Ovary (tissue), 9 donors: Measurements from ENCODE around the gene ARHGEF6. TPM values are rescaled to one million over a fixed set of nuclear protein-coding genes. Genes with fewer than 3 reads are reported as not detected.

Experiments
- DNase-seq, 5 donors: peaks; one replicate each; pipeline ENCODE4 v3.0.0-alpha.2; 2019 to 2020
- H3K27ac ChIP-seq, 2 donors: fragments of 200-600 bp; one replicate each; pipeline versions ENCODE4 v1.5.1 to v1.8.0; 2019 to 2022
- H3K27me3 ChIP-seq: fragments of 200-600 bp; one replicate; pipeline ENCODE4 v1.8.0; 2022
- H3K36me3 ChIP-seq: fragments of 200-600 bp; sonication (generic); one replicate; pipeline ENCODE4 v1.5.1; 2019
- H3K4me1 ChIP-seq: one replicate; pipeline ENCODE4 v1.8.1; 2013; ENCODE audit warnings: mild to moderate bottlenecking, moderate library complexity; ENCODE audit not compliant: insufficient read depth
- H3K4me3 ChIP-seq: fragments of 200-600 bp; sonication (generic); one replicate; pipeline ENCODE4 v1.5.1; 2017
- H3K9me3 ChIP-seq, 2 donors: fragments of 200-600 bp in 1 of 2; sonication (generic) in 1 of 2; one replicate each; pipeline versions ENCODE4 v1.5.1 to v1.8.1; 2013 to 2019; ENCODE audit warnings: mild to moderate bottlenecking in 1 of 2, moderate library complexity in 1 of 2
- EP300 ChIP-seq: sonication (generic); formaldehyde crosslinking; IDR thresholded peaks from one replicate; pipeline ENCODE4 v1.6.1; 2017; ENCODE audit warnings: antibody characterized with exemption
- POLR2A ChIP-seq: fragments of 450-650 bp; IDR thresholded peaks from one replicate; pipeline ENCODE4 v1.6.1; 2017; ENCODE audit warnings: antibody characterized with exemption, mild to moderate bottlenecking, moderate library complexity
- WGBS, 3 donors: extraction: QIAGEN DNeasy Blood & Tissue Kit in 1 of 3; methylation state at CpG; one replicate each; pipeline versions ENCODE4 v1.1.5 to v1.1.7; 2013 to 2017; 5-methylcytosine and 5-hydroxymethylcytosine counted together
- intact Hi-C, 4 donors: fragments of 100-400 bp; cut with DNase I; formaldehyde crosslinking; loops; one replicate each; pipeline versions ENCODE4 v1.11.0 to v1.15.1; 2022 to 2023
- polyA plus RNA-seq, 2 donors: library from polyadenylated mRNA; stranded (reverse); fragments of 200-250 nt in 1 of 2; fragments of 350-450 nt in 1 of 2; fragmentation: Illumina TruSeq in 1 of 2; extraction: RNeasy Lipid Tissue Mini Kit (QIAGEN cat#74804) in 1 of 2; gene quantifications; one replicate each; pipeline ENCODE4 v1.2.3, GENCODE V29; 2013 to 2014
- total RNA-seq, 7 donors: library from RNA; depleted of rRNA in 2 of 7; stranded (reverse); fragments of >200 nt in 2 of 7; fragmentation: NEBNext Ultra II Directional in 3 of 7; extraction: Animal tissue kit (Norgen Biotek cat#: 25700) in 3 of 7; gene quantifications; one replicate each; pipeline versions ENCODE4 v1.1.0 to v1.2.4, GENCODE V29; 2016 to 2023
- TF ChIP-seq, protein P1 (sequence below), 3 donors: fragments of 450-650 bp in 2 of 3; fragments of 200-600 bp in 1 of 3; IDR thresholded peaks; one replicate each; pipeline versions ENCODE4 v1.5.1 to v1.8.0; 2016 to 2022; ENCODE audit warnings: antibody characterized with exemption in 3 of 3, mild to moderate bottlenecking in 1 of 3
- donor health status: DM: no; HTN: no; CAD: no; lungs with moderate emphysema.
- donor health status: DM: no; HTN: no; CAD: no.
- donor health status: Bipolar disorder and iron deficiency.
- donor health status: DM: yes; HTN: yes; CAD: no.
- donor health status: DM: no; HTN: no; CAD: no.
- donor health status: DM: yes; HTN: yes; CAD: no.

The ARHGEF6 gene
- total and polyA plus RNA-seq, 9 donors: 9.5 to 37.9 (median 20.8) TPM

DNA sequence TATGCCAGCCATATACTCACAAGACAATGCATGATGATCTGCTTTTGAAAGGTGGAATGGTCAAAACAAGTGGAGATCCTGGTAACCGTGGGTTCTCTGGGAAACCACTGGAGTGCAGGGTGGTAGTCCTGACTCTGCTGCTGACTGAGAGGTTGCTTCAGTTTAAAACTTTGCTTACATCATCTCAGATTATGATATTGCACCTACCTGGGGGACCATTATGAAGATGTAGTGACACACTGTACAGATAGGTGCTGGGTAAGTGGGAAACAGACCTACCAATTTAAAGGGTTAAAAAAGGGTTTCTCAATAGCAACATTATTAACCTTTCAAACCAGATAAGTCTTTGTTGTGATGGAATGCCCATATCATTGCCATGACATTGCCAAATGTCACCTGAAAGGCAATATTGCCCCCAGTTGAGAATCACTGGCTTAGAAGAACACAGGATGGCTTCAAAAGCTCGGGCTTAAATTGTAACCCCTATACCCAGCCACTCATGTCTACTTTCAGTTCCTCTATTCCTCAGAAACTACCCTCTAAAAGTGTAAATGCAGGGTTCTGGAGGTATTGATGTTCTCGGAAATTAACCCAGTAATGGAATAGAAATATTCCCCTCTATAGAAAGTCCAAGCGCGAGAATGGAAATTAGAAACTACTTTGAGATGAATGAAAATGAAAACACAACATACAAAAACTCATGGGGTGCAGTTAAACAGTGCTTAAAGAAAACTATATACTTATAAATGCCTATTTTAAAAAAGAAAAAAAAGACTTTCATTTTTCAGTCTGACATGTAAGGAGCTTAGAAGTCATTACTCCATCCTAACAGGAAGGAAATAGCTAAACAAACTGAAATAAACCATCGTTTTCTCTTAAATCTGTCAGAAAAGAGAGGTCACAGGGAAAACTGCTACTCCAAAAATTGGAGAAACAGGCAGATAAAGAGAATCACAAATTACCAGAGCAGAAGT, 65.8 kb downstream of the ARHGEF6 start:
- H3K27ac ChIP-seq: no peak overlapping the region
- no peaks in the 10 kb centered on the region for H3K36me3 ChIP-seq
- 67 to 70% (median 69%) methylated on average over 6 of the region's 6 CpGs for WGBS, 3 donors
- no peak overlapping the region for H3K4me3 ChIP-seq
- no peak for DNase-seq
- intact Hi-C loops: loop anchor here in 1 of 4 donors (10.0 kb wide), 1 partner anchor 210 kb away; no protein-coding TSS in a partner anchor
- H3K4me1 ChIP-seq: no peaks in the 10 kb centered on the region
- no peak for TF ChIP-seq POLR2A
- TF ChIP-seq, protein P1, sequence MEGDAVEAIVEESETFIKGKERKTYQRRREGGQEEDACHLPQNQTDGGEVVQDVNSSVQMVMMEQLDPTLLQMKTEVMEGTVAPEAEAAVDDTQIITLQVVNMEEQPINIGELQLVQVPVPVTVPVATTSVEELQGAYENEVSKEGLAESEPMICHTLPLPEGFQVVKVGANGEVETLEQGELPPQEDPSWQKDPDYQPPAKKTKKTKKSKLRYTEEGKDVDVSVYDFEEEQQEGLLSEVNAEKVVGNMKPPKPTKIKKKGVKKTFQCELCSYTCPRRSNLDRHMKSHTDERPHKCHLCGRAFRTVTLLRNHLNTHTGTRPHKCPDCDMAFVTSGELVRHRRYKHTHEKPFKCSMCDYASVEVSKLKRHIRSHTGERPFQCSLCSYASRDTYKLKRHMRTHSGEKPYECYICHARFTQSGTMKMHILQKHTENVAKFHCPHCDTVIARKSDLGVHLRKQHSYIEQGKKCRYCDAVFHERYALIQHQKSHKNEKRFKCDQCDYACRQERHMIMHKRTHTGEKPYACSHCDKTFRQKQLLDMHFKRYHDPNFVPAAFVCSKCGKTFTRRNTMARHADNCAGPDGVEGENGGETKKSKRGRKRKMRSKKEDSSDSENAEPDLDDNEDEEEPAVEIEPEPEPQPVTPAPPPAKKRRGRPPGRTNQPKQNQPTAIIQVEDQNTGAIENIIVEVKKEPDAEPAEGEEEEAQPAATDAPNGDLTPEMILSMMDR (IDR thresholded peaks at IDR 0.05): no peak
- no peak for TF ChIP-seq EP300
- no peaks in the 10 kb centered on the region for H3K9me3 ChIP-seq
- no peaks in the 10 kb centered on the region for H3K27me3 ChIP-seq

DNA sequence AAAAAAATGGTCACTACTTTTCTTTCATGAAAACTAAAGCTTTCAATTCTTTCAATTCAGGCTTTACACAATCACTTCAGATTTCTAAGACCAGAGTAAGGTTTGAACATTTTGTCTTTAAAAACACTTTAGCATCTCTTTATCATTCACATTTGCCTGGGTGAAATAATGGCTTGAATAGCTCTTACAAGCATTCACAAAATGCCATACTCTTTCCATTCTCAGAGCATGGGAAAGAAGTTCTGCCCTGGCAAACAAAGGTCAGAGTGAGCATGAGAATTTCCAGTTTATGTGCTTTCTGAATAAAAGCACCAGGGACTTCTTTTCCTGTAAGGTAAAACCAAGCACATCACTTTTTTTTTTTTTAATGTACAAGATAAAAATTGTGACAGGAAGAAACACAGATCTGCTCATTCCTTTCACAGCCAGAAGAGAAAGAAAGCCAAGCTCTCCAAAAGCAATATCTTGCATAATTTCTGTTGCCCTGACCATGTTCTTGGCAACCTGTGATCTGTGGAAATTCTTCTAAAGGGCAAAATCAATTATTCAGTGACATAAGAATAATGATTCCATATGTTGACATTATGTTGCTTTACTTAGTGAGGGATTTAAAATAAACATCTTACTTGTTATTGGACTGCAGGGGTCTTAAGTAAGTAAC, 68.0 kb downstream of the ARHGEF6 start:
- Histone ChIP-seq H3K4me3 (no peak overlapping the region), H3K9me3 (no peaks in the 10 kb centered on the region), H3K27me3 (no peaks in the 10 kb centered on the region), H3K36me3 (no peaks in the 10 kb centered on the region), H3K4me1 (no peaks in the 10 kb centered on the region), H3K27ac (no peak overlapping the region)
- intact Hi-C loops: loop anchor here in 1 of 4 donors (10.0 kb wide), 1 partner anchor 212 kb away; no protein-coding TSS in a partner anchor
- no peak for DNase-seq
- TF ChIP-seq, protein P1 (IDR thresholded peaks at IDR 0.05): no peak
- TF ChIP-seq EP300 (no peak), POLR2A (no peak)

DNA sequence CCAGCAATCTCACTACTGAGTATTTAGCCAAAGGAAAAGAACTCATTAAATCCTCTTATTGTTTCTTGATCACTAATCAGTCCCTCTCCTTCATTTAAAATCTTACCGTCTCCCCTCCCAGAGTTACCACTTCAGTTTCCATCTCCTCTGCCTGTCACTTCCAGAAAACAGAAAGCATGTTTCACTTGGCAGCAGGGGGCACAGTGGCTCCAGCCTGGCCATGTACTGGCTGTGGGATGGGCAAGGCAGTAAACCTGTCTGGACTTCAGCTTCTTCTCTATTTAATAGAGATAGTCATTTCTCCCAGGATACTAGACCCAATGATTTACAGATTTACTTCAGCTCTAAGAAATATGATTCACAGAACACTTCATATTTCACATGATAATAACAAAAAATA, 69.6 kb downstream of the ARHGEF6 start:
- H3K27ac ChIP-seq: no peak overlapping the region
- no peaks in the 10 kb centered on the region for H3K36me3 ChIP-seq
- WGBS, 3 donors: 64 to 84% (median 79%) methylated on average over 1 of the region's 1 CpG
- intact Hi-C loops: loop anchor here in 1 of 4 donors (10.0 kb wide), 1 partner anchor 214 kb away; no protein-coding TSS in a partner anchor
- H3K9me3 ChIP-seq: no peaks in the 10 kb centered on the region
- H3K4me3 ChIP-seq: no peak overlapping the region
- DNase-seq: peak in 4 of 5 donors; percentile 25 to 36 (median 28)
- no peaks in the 10 kb centered on the region for H3K4me1 ChIP-seq
- TF ChIP-seq POLR2A: no peak
- TF ChIP-seq EP300: no peak
- TF ChIP-seq, protein P1 (IDR thresholded peaks at IDR 0.05): no peak
- no peaks in the 10 kb centered on the region for H3K27me3 ChIP-seq

DNA sequence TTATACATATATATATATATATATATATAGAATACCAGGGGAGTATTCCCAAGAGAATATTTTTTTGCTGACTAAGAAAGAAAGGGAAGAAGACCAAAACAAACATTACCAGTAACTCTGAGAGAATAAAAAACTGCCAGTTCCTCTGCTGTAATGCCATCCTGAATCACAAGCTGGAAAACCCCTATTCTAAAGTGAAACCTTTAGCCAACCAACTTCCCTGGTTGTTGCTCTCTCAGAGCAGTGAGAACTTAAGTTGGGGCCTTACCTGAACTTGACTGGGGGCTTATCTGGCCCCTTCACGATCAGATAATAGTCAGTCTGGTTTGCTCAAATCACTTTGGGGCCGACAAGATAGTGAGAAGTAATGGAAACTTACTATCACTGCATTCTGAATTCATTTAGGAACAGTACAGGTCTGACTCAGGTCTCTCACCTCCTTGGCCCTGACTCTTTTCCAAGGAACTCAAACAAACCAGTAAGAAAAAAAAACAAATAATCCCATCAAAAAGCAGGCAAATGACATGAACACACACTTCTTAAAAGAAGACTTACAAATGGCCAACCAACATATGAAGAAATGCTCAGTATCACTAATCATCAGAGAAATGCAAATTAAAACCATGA, 70.3 kb downstream of the ARHGEF6 start:
- 33 to 38% (median 37%) methylated on average over 2 of the region's 2 CpGs for WGBS, 3 donors
- intact Hi-C loops: loop anchor here in 1 of 4 donors (10.0 kb wide), 1 partner anchor 214 kb away; no protein-coding TSS in a partner anchor
- TF ChIP-seq EP300 (no peak), POLR2A (no peak)
- TF ChIP-seq, protein P1 (IDR thresholded peaks at IDR 0.05): no peak

More for the DNA sequence above, 70.3 kb downstream of the ARHGEF6 start:
- Histone ChIP-seq H3K4me3 (no peak overlapping the region), H3K9me3 (no peaks in the 10 kb centered on the region), H3K36me3 (no peaks in the 10 kb centered on the region), H3K27ac (no peak overlapping the region), H3K4me1 (no peaks in the 10 kb centered on the region), H3K27me3 (no peaks in the 10 kb centered on the region)
- no peak for DNase-seq
